SKM-1 treated with dmso at 0.1 percent for 144 hours (cell line): ENCODE measurements around the gene CISD3.
"Not testable (repeated sequence)": the region's sequence is repeated elsewhere in the genome, so short reads cannot be mapped to it uniquely, and the experiment has no call there.

Experiments used
- DNase-seq: peaks from one replicate; lab custom pipeline; 2025; ENCODE audit not compliant: unreplicated experiment; lab: John Stamatoyannopoulos, UW

Gene CISD3

DNA sequence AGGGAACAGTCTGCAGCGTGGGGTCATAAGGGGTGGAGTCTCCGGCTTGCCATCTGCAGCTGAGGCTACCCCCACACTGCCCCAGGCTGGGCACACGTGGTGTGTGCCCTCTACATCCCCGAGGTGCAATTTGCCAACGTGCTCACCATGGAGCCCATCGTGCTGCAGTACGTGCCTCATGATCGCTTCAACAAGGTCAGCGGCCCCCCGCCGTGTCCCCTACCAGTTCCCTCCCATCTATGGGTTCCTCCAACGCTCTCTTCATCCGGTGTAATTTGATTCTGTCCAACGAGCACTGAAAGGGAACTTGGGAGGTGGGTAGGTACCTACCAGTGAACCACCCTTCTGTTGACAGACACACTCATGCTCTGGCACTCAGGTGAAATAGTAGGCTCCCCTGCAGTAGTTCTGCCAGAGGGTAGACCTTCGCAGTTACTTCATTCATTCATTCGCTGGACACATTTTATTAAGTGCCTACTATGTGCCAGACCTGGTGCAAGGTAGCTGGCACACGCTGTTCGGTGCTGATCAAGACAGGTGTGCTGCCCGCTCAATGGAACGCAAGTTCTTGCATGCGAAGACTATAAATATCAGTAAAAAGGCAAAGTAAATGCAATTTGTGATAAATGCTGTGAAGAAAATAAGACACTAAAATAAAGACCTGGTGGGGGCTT is 22.3 kb upstream of the CISD3 start:
- DNase-seq: no peak

DNA sequence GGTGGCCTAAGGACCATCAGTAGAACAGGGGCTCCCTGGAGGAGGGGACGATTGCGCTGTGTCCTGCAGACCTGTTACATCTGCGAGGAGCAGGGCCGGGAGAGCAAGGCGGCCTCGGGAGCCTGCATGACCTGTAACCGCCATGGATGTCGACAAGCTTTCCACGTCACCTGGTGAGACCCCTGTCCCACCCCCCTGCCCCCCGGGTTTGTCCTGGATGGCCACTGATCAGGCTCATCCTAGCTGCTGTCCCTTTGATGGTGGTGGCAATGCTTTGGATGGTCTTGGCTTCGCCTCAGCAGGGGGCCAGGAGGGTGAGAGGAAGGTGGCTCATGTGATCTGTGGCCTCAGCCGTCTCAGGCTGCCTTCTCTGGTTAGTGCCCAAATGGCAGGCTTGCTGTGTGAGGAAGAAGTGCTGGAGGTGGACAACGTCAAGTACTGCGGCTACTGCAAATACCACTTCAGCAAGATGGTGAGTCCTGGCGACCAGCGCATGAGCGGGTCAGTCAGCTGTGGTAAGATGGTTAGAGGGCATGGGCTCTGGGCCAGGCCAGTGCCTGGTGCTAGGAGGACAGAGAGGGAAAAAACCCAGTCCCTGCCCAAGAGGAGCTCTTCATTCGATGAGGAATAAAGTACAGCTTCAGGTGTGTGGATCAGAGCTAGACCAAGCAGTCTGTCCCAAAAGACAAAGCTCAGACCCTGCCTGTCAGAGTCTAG is 20.9 kb upstream of the CISD3 start:
- no peak for DNase-seq

DNA sequence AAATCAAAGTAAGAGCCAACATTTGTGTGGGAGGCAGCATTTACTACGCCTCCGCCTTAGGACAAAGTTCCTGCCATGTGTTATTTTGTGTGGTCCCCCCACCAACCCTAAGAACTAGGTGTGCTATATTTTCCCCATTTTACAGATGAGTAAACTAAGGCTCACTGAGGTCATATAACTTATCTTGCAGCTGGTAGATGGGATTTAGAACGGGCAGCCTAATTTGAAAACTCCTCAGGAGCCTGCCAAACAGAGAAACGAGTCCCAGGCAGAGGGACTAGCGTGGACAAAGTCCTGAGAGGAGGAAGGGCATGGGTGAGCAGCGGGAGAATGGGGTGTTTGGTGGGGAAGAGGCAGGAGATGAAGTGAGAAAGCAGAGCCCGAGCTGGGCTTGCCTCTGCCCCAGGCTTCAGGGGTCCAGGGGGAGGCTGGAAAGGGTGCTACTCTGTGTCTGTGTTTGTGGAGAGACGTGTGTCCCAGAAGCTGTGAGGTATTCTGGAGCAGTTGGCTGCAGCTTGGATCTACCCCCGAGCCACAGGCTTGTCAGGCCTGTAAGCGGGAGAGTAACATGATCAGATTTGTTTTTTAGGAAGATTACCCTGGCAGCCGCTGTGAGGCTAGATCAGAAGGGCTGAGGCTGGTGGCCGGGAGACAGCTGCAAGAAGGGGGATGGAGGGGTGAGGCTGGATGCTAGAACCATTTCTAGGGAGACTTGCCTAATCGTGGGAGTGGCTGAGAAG is 20.1 kb upstream of the CISD3 start:
- DNase-seq: no peak

DNA sequence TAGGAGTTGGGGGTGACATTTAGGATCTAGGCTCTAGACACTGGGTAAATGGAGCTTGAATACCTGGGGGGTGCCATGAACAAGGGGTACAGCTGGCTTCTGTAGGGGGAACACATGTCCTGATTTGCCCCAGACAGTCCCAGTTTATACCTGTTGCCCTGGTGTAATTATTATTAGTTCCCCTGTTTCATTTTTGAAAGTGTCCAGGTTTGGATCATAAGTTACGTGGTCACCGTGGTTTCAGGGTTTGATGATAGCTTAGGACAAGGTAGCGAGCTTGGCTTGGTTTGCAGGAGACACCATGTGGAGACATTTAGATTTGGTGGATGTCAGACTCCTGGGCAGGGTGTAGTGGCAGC is 19.6 kb upstream of the CISD3 start:
- DNase-seq: no peak

DNA sequence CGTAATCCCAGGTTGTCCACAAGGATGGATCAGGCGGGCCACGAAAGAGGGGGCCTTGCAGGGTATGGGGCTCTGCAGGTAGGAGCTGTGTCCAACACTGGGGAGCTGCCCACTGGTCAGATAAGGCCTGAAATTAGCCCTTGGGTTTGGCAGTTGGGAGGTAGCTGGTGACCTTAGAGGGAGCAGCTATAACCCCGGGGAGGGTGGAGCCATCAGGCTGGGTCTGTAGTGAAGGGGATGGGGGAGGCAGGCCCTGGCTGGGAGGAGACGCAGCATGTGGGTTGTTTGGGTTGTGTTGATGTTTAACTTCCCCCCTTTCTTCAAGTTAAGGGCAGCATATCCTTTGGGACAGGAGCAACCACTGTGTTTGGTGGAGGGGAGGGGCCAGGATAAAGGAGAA is 19.2 kb upstream of the CISD3 start:
- DNase-seq: no peak

- no peak for DNase-seq
Measured at GRCh38 chr17:38711792-38712571, 18.2 kb upstream of the CISD3 start.

GRCh38 chr17:38712593-38712992 is 17.5 kb upstream of the CISD3 start:
- DNase-seq: no peak

DNA sequence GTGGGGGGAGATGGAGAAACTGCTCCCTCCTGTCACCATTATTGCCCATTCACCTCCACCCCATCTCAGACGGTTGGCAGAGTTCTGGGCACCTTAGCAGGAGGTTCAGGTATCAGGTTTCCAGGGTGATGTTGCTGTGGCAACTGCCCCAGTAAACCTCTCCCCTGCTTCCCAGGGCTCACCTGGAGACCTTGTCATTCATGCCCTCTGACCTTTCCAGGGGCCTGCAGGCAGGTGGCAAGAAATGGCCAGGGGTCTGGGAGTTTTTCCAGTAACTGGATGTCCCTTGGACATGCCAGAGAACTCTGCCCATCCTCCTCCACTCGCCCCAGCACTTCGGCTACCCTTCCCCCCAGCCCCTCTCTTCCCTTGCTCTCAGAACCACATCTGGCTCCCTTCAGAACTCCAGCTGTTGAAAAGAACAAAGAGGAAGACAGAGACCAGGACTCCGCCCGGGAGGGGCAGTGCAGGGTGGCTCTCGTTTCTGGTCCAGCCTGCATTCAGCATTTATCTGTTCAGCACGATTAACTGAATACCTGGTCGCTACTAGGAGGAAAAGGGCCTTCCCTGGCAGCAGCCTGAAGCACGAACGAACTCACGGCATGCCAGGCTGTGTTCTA is 16.6 kb upstream of the CISD3 start:
- DNase-seq: no peak

DNA sequence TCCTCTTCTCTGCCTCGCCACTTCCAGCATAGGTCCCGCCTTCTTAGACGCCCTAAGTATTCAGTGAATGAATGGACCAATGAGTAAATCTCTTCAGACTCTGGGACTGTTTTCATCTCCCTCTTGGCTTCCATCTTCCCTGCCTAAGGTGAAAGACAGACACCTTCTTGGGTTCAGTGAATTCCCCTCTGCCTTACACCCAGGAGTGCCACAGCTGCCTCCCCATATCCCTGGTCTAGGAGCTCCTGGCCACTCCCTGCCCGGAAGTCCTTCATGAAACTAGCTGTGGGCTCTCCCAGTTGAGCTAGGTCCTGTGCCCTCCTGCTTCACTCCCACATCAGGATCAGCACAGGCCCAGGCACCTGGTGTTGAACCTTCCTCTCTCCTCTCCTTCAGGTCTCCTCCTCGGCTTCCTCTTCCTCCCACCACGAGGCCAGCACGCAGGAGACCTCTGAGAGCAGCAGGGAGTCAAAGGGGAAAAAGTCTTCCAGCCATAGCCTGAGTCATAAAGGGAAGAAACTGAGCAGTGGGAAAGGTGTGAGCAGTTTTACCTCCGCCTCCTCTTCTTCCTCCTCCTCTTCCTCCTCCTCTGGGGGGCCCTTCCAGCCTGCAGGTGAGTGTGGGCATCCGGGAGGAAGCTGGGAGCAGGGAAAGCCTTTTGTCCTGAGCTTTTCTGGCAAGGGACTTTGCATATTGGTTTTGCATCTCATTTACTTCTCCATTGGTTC is 14.8 kb upstream of the CISD3 start:
- no peak for DNase-seq

- no peak for DNase-seq
Measured at GRCh38 chr17:38716368-38717005, 13.7 kb upstream of the CISD3 start.

GRCh38 chr17:38717139-38717745 is 12.9 kb upstream of the CISD3 start:
- no peak for DNase-seq

GRCh38 chr17:38719289-38719942 is 10.7 kb upstream of the CISD3 start:
- no peak for DNase-seq

DNA sequence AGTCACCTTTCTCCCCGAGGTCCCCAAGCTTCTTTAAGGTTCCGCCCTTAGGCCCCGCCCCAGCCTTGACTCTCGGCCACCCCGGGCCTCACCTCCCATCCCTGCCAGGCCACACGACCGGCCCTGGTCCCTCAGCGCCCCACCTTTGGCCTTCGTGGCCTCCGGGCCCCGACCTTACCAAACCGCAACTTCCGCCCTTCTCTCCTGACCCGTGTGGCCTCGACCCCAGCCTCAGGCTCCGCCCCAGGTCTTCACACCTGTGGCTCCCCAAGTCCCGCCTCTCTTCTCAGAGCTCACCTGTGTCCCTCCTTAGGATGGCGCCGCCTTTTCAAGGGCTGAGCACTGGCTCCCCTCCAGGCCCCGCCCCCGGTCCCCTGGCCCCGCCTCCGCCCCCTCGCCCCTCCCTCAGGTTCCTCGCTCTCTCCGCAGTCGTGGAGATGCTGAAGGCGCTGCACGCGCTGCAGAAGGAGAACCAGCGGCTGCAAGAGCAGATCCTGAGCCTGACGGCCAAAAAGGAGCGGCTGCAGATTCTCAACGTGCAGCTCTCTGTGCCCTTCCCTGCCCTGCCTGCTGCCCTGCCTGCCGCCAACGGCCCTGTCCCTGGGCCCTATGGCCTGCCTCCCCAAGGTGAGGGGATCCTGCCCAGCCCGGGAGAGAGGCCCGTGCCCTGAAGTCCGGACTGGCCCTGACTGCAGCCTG is 10.0 kb upstream of the CISD3 start:
- no peak for DNase-seq

- no peak for DNase-seq
Measured at GRCh38 chr17:38720941-38721340, 9.2 kb upstream of the CISD3 start.

DNA sequence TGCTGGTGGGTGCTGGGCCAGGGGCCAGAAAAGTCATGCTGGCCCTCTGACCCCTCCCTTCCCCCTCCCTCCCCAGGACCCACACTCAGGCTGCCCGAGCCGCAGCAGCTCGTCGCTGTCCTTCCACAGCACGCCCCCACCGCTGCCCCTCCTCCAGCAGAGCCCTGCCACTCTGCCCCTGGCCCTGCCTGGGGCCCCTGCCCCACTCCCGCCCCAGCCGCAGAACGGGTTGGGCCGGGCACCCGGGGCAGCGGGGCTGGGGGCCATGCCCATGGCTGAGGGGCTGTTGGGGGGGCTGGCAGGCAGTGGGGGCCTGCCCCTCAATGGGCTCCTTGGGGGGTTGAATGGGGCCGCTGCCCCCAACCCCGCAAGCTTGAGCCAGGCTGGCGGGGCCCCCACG is 8.3 kb upstream of the CISD3 start:
- DNase-seq: no peak

DNA sequence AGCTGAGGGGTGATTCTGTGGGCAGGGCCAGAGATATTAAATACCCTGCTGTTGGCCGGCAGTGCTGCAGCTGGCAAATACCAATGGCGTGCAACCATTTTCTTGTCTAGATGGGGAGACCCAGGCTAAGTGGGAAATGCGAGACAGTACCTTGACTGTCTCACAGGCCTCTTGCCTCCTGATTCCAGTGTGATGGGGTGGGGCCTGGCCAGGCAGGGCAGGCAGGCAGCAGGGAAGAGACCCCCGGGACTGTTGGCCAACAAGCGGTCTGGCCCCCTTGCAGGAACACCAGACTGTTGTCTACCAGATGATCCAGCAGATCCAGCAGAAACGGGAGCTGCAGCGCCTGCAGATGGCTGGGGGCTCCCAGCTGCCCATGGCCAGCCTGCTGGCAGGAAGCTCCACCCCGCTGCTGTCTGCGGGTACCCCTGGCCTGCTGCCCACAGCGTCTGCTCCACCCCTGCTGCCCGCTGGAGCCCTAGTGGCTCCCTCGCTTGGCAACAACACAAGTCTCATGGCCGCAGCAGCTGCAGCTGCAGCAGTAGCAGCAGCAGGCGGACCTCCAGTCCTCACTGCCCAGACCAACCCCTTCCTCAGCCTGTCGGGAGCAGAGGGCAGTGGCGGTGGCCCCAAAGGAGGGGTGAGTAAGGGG is 5.7 kb upstream of the CISD3 start:
- DNase-seq: no peak

- no peak for DNase-seq
Measured at GRCh38 chr17:38725066-38725465, 5.1 kb upstream of the CISD3 start.

- DNase-seq: not testable (repeated sequence)
Measured at GRCh38 chr17:38726145-38726544, 4.0 kb upstream of the CISD3 start.
